Measurements from ENCODE around the gene GPR26. TPM values are rescaled to one million over a fixed set of nuclear protein-coding genes. Genes with fewer than 3 reads are reported as not detected.

The GPR26 gene
- total RNA-seq, 2 donors from 2014 or later = not detected

- Histone ChIP-seq H3K27ac (no peak overlapping the region), H3K9me3 (no peaks in the 10 kb centered on the region), H3K4me1 (no peaks in the 10 kb centered on the region), H3K4me3 (no peak overlapping the region), H3K36me3 (no peaks in the 10 kb centered on the region), H3K27me3 (no peaks in the 10 kb centered on the region)
- no peak for TF ChIP-seq CTCF (IDR thresholded peaks at IDR 0.05)
- peak; percentile 28 for DNase-seq (ENCODE audit: low spot score)
Observed at GRCh38 chr10:123648595-123648994, 17.6 kb upstream of the GPR26 start.

GRCh38 chr10:123649676-123650075, 16.5 kb upstream of the GPR26 start:
- H3K36me3 ChIP-seq = no peaks in the 10 kb centered on the region
- H3K4me1 ChIP-seq = no peaks in the 10 kb centered on the region
- no peak overlapping the region for H3K4me3 ChIP-seq
- DNase-seq (ENCODE audit: low spot score) = no peak
- H3K9me3 ChIP-seq = no peaks in the 10 kb centered on the region
- TF ChIP-seq CTCF (IDR thresholded peaks at IDR 0.05) = no peak
- H3K27ac ChIP-seq = no peak overlapping the region
- H3K27me3 ChIP-seq = no peaks in the 10 kb centered on the region

GRCh38 chr10:123651421-123652047, 14.6 kb upstream of the GPR26 start:
- Histone ChIP-seq H3K4me3 (no peak overlapping the region), H3K9me3 (no peaks in the 10 kb centered on the region), H3K27ac (no peak overlapping the region), H3K27me3 (no peaks in the 10 kb centered on the region), H3K36me3 (no peaks in the 10 kb centered on the region), H3K4me1 (no peaks in the 10 kb centered on the region)
- TF ChIP-seq CTCF (IDR thresholded peaks at IDR 0.05) = no peak
- DNase-seq (ENCODE audit: low spot score) = peak; percentile 32

- no peak for DNase-seq (ENCODE audit: low spot score)
- Histone ChIP-seq H3K9me3 (no peaks in the 10 kb centered on the region), H3K36me3 (no peaks in the 10 kb centered on the region), H3K27me3 (no peaks in the 10 kb centered on the region), H3K27ac (no peak overlapping the region), H3K4me3 (no peak overlapping the region), H3K4me1 (no peaks in the 10 kb centered on the region)
- TF ChIP-seq CTCF (IDR thresholded peaks at IDR 0.05) = no peak
Observed at GRCh38 chr10:123655751-123656150, 10.4 kb upstream of the GPR26 start.

- peaks cover 0 to 11% of the 10 kb centered on the region in 2 donors for H3K9me3 ChIP-seq
- no peaks in the 10 kb centered on the region for H3K36me3 ChIP-seq
- no peaks in the 10 kb centered on the region for H3K27me3 ChIP-seq
- DNase-seq (ENCODE audit: low spot score) = no peak
- no peak overlapping the region for H3K27ac ChIP-seq
- no peaks in the 10 kb centered on the region for H3K4me1 ChIP-seq
- TF ChIP-seq CTCF (IDR thresholded peaks at IDR 0.05) = no peak
- H3K4me3 ChIP-seq = no peak overlapping the region
Observed at GRCh38 chr10:123663522-123663921, 2.6 kb upstream of the GPR26 start.

All from right atrium auricular region (tissue), 2 donors.